Choroid plexus epithelial cell (primary cell): Measurements from ENCODE around the gene KDM4C.

Experiments used
- DNase-seq: peaks from one replicate; pipeline ENCODE4 v3.0.0-alpha.2; 2010; ENCODE audit warnings: low read depth
- H3K4me3 ChIP-seq: 2 replicates; pipeline ENCODE4 v1.5.1; 2011; ENCODE audit warnings: low read depth, mild to moderate bottlenecking, control low read depth, low read length, moderate library complexity
- TF ChIP-seq, protein P1 (sequence below): conservative IDR thresholded peaks from 2 replicates; pipeline ENCODE4 v1.5.1; 2011; ENCODE audit warnings: low read depth, mild to moderate bottlenecking, control low read depth, inconsistent platforms, low read length, moderate library complexity

Gene KDM4C

GRCh38 chr9:7075154-7075553, 317.4 kb downstream of the KDM4C start:
- TF ChIP-seq, protein P1, sequence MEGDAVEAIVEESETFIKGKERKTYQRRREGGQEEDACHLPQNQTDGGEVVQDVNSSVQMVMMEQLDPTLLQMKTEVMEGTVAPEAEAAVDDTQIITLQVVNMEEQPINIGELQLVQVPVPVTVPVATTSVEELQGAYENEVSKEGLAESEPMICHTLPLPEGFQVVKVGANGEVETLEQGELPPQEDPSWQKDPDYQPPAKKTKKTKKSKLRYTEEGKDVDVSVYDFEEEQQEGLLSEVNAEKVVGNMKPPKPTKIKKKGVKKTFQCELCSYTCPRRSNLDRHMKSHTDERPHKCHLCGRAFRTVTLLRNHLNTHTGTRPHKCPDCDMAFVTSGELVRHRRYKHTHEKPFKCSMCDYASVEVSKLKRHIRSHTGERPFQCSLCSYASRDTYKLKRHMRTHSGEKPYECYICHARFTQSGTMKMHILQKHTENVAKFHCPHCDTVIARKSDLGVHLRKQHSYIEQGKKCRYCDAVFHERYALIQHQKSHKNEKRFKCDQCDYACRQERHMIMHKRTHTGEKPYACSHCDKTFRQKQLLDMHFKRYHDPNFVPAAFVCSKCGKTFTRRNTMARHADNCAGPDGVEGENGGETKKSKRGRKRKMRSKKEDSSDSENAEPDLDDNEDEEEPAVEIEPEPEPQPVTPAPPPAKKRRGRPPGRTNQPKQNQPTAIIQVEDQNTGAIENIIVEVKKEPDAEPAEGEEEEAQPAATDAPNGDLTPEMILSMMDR, result no peak
- no peak overlapping the region for H3K4me3 ChIP-seq
- DNase-seq, result peak; percentile 19

- TF ChIP-seq, protein P1, result no peak
- no peak overlapping the region for H3K4me3 ChIP-seq
- DNase-seq, result no peak
These were observed 321.3 kb downstream of the KDM4C start for GRCh38 chr9:7079051-7079450.

DNA sequence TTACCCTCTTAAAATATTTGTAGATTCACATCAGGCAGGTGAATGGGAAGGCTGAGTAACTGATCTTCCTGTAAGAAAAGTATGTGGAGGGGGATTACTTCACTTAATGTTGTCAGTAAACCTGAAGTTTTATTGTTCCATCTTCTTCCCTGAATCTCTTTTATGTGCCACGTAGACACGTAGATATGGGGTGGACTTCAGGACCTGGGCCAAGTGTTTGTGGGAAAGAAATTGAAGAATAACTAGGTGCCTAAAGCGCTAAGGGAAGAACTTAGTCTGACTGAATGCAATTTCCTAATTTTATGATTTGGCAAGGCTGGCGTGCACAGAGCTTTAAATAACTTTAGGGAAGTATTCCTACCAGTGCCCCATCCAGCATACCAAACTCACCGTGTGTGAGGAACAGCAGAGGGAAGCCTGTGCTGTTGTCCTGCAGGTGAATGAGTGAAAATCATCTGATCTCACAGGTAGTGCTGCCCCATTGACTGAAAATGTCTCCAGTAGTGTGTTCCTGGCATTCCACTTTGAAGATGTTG, 323.4 kb downstream of the KDM4C start:
- DNase-seq, result no peak
- TF ChIP-seq, protein P1, result no peak
- H3K4me3 ChIP-seq, result no peak overlapping the region

- DNase-seq, result no peak
- H3K4me3 ChIP-seq, result no peak overlapping the region
- TF ChIP-seq, protein P1, result no peak
These were observed 325.4 kb downstream of the KDM4C start for GRCh38 chr9:7083192-7083591.

DNA sequence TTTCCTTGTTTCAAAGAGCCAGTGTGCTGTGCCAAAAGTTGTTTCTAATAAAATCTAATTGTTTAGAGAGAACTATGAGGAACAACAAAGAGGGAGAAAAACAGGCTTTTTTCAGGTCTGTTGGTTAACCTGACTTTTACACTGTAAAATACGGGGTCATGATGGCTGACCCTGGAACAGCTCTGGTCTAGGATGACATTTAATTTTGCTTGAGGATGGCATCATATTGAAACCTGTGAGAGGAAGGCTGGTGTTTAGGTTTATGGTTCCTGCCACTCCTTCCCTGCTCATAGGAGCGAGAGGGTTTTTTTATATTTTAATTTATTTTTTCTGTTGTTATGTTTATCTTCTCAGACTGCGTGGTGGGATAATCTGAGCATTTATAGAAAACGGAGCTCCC, 327.6 kb downstream of the KDM4C start:
- TF ChIP-seq, protein P1, result no peak
- no peak for DNase-seq
- H3K4me3 ChIP-seq, result no peak overlapping the region

DNA sequence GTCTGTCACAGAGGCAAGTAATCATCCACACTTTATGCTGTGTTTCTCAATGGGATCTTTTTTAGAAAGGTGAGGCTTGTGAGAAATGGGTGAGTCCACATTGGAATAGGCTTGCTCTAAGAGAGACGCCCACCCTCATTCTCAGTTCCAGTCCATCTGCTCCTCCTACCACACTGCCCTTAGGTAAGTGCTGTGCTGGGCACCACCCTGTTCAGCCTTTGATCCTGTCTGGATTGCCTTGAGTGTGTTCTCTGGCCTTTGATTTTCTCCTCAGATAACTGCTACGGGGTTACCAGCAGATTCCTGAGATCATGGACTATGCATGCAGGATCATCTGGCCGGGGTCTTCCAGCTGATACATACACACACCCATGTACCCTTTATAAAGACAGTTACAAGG, 328.6 kb downstream of the KDM4C start:
- DNase-seq, result no peak
- no peak overlapping the region for H3K4me3 ChIP-seq

GRCh38 chr9:7088611-7089010, 330.8 kb downstream of the KDM4C start:
- no peak overlapping the region for H3K4me3 ChIP-seq
- no peak for DNase-seq
- TF ChIP-seq, protein P1, result no peak

More for the DNA sequence above, 328.6 kb downstream of the KDM4C start:
- TF ChIP-seq, protein P1, result no peak
